ENCODE data around the gene SIAH2.
"Not testable (repeated sequence)": the region's sequence is repeated elsewhere in the genome, so short reads cannot be mapped to it uniquely, and the experiment has no call there.

Gene SIAH2

GRCh38 chr3:150800722-150801121 is 37.8 kb upstream of the SIAH2 start:
- TF ChIP-seq CTCF (IDR thresholded peaks at IDR 0.05; ENCODE audit: insufficient read depth, low read depth, low read length, missing control alignments): no peak
- no peak for DNase-seq (ENCODE audit: low read depth)
- no peak overlapping the region for H3K4me3 ChIP-seq (ENCODE audit: low read length)

DNA sequence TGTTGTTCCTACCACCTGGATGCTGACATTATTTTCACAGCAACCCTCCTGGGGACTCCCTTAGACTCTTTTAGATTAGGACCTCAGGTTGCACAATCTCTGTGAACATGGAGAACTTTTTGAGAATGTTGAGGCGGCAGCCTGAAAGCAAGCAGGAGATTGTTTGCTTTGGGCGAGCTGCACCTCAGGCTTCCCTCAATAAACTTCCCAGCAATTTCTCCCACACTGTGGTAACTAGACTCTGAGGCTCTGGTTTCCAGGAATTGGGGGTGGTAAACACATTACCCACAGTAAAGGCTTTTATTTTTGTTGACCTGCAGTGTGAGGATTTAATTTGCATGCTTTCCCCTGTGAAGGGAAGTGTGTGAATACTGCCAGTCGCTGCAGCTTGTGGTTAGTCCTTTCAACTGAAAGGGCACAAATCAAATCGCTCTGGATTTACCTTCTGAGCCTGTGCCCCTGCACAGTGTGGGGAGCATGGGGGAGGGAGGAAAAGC is 35.2 kb upstream of the SIAH2 start:
- H3K4me3 ChIP-seq (ENCODE audit: low read length): no peak overlapping the region
- DNase-seq (ENCODE audit: low read depth): no peak
- TF ChIP-seq CTCF (IDR thresholded peaks at IDR 0.05; ENCODE audit: insufficient read depth, low read depth, low read length, missing control alignments): no peak

GRCh38 chr3:150797155-150797554 is 34.2 kb upstream of the SIAH2 start:
- TF ChIP-seq CTCF (IDR thresholded peaks at IDR 0.05; ENCODE audit: insufficient read depth, low read depth, low read length, missing control alignments): no peak
- H3K4me3 ChIP-seq (ENCODE audit: low read length): no peak overlapping the region
- DNase-seq (ENCODE audit: low read depth): peak; percentile 75

DNA sequence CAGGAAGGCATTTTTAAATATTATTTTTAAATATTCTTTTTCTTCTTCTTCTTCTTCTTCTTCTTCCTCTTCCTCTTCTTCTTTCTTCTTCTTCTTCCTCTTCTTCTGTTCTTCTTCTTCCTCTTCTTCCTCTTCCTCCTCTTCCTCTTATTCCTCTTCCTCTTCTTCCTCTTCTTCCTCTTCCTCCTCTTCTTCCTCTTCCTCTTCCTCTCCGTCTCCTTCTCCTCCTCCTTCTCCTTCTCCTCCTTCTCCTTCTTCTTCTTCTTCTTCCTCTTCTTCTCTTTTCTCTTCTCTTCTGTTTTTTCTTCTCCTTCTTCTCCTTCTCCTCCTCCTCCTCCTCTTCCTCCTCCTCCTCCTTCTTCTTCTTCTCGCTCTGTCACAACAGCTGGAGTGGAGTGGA is 33.6 kb upstream of the SIAH2 start:
- H3K4me3 ChIP-seq (ENCODE audit: low read length); DNase-seq (ENCODE audit: low read depth): not testable (repeated sequence)

DNA sequence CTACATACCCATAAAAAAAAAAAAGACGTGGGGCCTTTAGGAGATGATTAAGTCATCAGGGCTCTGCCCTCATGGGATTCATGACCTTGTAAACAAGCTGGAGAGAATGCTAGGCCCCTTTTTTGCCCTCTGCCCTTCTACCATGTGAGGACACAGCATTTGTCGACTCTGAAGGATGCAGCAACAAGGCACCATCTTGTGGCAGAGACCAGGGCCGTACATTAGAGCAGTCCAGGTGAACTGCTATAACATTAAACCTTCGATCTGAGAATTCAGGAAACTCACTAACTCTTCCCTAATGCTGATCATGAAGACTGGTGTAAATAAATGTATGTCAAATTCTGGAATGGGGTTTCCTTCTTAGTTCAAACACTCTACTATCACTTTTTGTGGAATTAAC is 30.7 kb upstream of the SIAH2 start:
- TF ChIP-seq CTCF (IDR thresholded peaks at IDR 0.05; ENCODE audit: insufficient read depth, low read depth, low read length, missing control alignments): no peak
- DNase-seq (ENCODE audit: low read depth): no peak

DNA sequence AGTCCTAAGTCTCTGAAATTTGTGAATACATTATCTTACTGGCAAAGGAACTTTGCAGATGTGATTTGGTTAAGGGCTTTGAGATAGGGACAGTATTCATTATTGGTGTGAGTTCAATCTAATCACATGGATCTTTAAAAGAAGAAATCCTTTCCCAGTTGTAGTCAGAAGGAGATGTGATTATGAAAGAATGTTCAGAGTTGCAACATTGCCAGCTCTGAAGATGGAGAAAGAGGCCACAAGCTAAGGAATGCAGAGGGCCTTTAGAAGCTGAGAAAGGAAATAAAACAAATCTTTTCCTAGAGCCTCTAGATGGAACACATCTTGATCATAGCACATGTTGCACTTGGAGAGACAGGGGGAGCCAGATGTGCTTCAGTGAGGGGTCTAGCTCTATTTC is 27.7 kb upstream of the SIAH2 start:
- no peak for DNase-seq (ENCODE audit: low read depth)
- no peak overlapping the region for H3K4me3 ChIP-seq (ENCODE audit: low read length)
- no peak for TF ChIP-seq CTCF (IDR thresholded peaks at IDR 0.05; ENCODE audit: insufficient read depth, low read depth, low read length, missing control alignments)

More for the DNA sequence above, 30.7 kb upstream of the SIAH2 start:
- no peak overlapping the region for H3K4me3 ChIP-seq (ENCODE audit: low read length)

DNA sequence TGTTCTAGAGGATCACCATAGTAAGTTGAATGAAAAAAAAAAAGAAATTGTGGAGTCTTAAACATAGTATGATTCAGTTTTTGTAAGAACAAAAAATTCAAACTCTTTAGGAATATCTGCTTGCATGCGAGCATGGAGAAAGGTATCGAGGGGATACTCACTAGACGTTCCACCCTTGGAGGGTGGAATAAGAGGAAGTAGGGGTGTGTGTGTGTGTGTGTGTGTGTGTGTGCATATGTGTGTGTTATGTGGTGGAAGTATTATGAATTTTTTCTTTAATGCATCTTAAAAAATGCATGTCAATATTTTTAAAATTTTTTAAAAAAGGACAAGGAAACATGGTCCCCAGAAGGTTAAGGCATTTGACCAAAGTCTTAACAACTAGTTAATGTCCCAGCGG is 26.5 kb upstream of the SIAH2 start:
- DNase-seq (ENCODE audit: low read depth): no peak
- TF ChIP-seq CTCF (IDR thresholded peaks at IDR 0.05; ENCODE audit: insufficient read depth, low read depth, low read length, missing control alignments): no peak
- no peak overlapping the region for H3K4me3 ChIP-seq (ENCODE audit: low read length)

Measured in epithelial cell of esophagus (primary cell).